ENCODE measurements around the gene SRP54.

DNA sequence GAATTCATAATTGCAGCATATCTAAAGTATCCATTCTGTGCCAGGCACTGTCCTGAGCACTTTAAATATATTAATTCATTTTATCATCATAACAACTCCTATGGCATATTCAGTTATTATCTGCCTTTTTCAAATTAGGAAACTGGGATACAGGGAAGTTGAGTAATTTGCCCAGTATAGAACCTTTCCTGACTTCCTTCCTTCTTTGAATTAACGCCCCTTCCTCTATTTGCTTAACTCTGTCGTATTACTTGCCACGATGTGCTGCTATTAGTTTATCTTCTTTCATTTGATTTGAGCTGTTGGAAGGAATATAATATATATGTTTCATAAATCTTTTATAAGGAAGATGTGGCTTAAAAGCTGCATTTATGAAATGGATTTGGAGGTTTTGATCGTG lies 37.9 kb downstream of the SRP54 start:
- TF ChIP-seq CTCF (IDR thresholded peaks at IDR 0.05; ENCODE audit: low read length) (no peak), EZH2 (IDR thresholded peaks at IDR 0.05; ENCODE audit: borderline replicate concordance, low read length) (no peak)
